K562 (cell line): ENCODE results near the gene DYNLT4. TPM values are rescaled to one million over a fixed set of nuclear protein-coding genes. Genes with fewer than 3 reads are reported as not detected.

Experiments
- CREM ChIP-seq: IDR thresholded peaks from 2 replicates; pipeline ENCODE4 v1.6.1; 2014; ENCODE audit warnings: antibody characterized with exemption, low read depth
- HOXB6 ChIP-seq: fragments of 250-450 bp; sonication (Bioruptor Pico); IDR thresholded peaks from 2 replicates; pipeline ENCODE4 v1.5.1; 2022; ENCODE audit warnings: mild to moderate bottlenecking, borderline replicate concordance
- KLF13 ChIP-seq: fragments of 450-650 bp; IDR thresholded peaks from 2 replicates; pipeline ENCODE4 v1.6.1; 2016; ENCODE audit warnings: missing genetic modification characterization, low read depth, mild to moderate bottlenecking, missing compliant biosample characterization, moderate library complexity, borderline replicate concordance
- NR1H2 ChIP-seq: sonication (generic); formaldehyde crosslinking; IDR thresholded peaks from 2 replicates; pipeline ENCODE4 v1.4.0; 2020; ENCODE audit warnings: mild to moderate bottlenecking, missing genetic modification reagents
- POLR2H ChIP-seq: IDR thresholded peaks from 2 replicates; pipeline ENCODE4 v1.6.1; 2016; ENCODE audit warnings: missing genetic modification characterization, low read depth, mild to moderate bottlenecking, control low read depth, missing compliant biosample characterization, moderate library complexity
- PURB ChIP-seq: sonication (generic); formaldehyde crosslinking; IDR thresholded peaks from 2 replicates; pipeline ENCODE4 v1.9.0; 2021; ENCODE audit warnings: low read depth, mild to moderate bottlenecking, missing genetic modification reagents
- RAD21 ChIP-seq, 2 experiments: fragments of 250-450 bp in 1 of 2; fragments of 450-650 bp in 1 of 2; sonication (Bioruptor Pico) in 1 of 2; formaldehyde crosslinking in 1 of 2; IDR thresholded peaks in 1 of 2; conservative IDR thresholded peaks in 1 of 2; 2 replicates each; pipeline versions ENCODE4 v1.4.0 to v1.8.0; 2020 to 2022; ENCODE audit warnings: mild to moderate bottlenecking in 2 of 2, moderate library complexity in 1 of 2
- RBM14 ChIP-seq: fragments of 200-400 bp; formaldehyde crosslinking; IDR thresholded peaks from 2 replicates; pipeline ENCODE4 v1.6.1; 2018; ENCODE audit warnings: low read depth, mild to moderate bottlenecking, low read length, moderate library complexity, borderline replicate concordance; ENCODE audit not compliant: insufficient read depth
- ZNF140 ChIP-seq: fragments of 250-450 bp; sonication (Bioruptor Pico); IDR thresholded peaks from 2 replicates; pipeline ENCODE4 v1.8.0; 2021; ENCODE audit warnings: moderate library complexity, mild to moderate bottlenecking, inconsistent platforms
- ZNF3 ChIP-seq: fragments of 250-450 bp; sonication (Bioruptor Pico); IDR thresholded peaks from 2 replicates; pipeline ENCODE4 v1.5.0; 2021; ENCODE audit warnings: mild to moderate bottlenecking, moderate library complexity
- ZNF316 ChIP-seq: fragments of 450-650 bp; IDR thresholded peaks from 2 replicates; pipeline ENCODE4 v1.6.1; 2016
- ZNF589 ChIP-seq: fragments of 200-800 bp; sonication (Bioruptor generic); IDR thresholded peaks from 2 replicates; pipeline ENCODE4 v1.6.1; 2016; ENCODE audit warnings: low read depth, missing genetic modification characterization, missing compliant biosample characterization
- polyA plus RNA-seq, 8 experiments: library from polyadenylated mRNA; depleted of rRNA in 4 of 8; stranded (reverse) in 5 of 8; unstranded in 3 of 8; fragments of >200 nt; fragmentation: Nextera tagmentation in 2 of 8; fragmentation: Illumina TruSeq in 1 of 8; extraction: Ambion mirVana in 2 of 8; extraction: Trizol in 1 of 8; gene quantifications; 2 replicates each; pipeline versions ENCODE4 v1.2.1 to v1.2.3, GENCODE V29; 2011 to 2014; ENCODE audit warnings: inconsistent platforms in 1 of 8, missing spikeins in 1 of 8
- total RNA-seq, 7 experiments: library from RNA; depleted of rRNA in 6 of 7; stranded (reverse); fragments of >200 nt in 6 of 7; fragmentation: Illumina TruSeq in 2 of 7; extraction: Trizol in 2 of 7; gene quantifications; 2 replicates each; pipeline versions ENCODE4 v1.2.1 to v1.2.3, GENCODE V29; 2011 to 2021; ENCODE audit warnings: low replicate concordance in 1 of 7
- TF ChIP-seq, protein P1 (sequence below): fragments of 250-450 bp; sonication (Bioruptor Pico); IDR thresholded peaks from 2 replicates; pipeline ENCODE4 v1.4.0; 2020; ENCODE audit warnings: mild to moderate bottlenecking
- TF ChIP-seq, protein P2 (sequence below): fragments of 200-800 bp; sonication (Bioruptor generic); IDR thresholded peaks from 2 replicates; pipeline ENCODE4 v1.6.1; 2017; ENCODE audit warnings: missing genetic modification characterization, missing compliant biosample characterization
- TF ChIP-seq, protein P3 (sequence below): IDR thresholded peaks from 2 replicates; pipeline ENCODE4 v1.6.1; 2011; ENCODE audit warnings: borderline replicate concordance, low read depth, mild to moderate bottlenecking, moderate library complexity, low read length; ENCODE audit not compliant: insufficient read depth, poor library complexity, severe bottlenecking
- TF ChIP-seq, protein P4 (sequence below): fragments of 450-650 bp; IDR thresholded peaks from 2 replicates; pipeline ENCODE4 v1.6.1; 2017; ENCODE audit warnings: antibody characterized with exemption, mild to moderate bottlenecking

The DYNLT4 gene
- total and polyA plus RNA-seq, 9 of the 15 experiments (the other 6 are each of a cell fraction or from before 2014, with no cell fraction given) = 0.29 to 0.73 TPM; not detected in 7

DNA sequence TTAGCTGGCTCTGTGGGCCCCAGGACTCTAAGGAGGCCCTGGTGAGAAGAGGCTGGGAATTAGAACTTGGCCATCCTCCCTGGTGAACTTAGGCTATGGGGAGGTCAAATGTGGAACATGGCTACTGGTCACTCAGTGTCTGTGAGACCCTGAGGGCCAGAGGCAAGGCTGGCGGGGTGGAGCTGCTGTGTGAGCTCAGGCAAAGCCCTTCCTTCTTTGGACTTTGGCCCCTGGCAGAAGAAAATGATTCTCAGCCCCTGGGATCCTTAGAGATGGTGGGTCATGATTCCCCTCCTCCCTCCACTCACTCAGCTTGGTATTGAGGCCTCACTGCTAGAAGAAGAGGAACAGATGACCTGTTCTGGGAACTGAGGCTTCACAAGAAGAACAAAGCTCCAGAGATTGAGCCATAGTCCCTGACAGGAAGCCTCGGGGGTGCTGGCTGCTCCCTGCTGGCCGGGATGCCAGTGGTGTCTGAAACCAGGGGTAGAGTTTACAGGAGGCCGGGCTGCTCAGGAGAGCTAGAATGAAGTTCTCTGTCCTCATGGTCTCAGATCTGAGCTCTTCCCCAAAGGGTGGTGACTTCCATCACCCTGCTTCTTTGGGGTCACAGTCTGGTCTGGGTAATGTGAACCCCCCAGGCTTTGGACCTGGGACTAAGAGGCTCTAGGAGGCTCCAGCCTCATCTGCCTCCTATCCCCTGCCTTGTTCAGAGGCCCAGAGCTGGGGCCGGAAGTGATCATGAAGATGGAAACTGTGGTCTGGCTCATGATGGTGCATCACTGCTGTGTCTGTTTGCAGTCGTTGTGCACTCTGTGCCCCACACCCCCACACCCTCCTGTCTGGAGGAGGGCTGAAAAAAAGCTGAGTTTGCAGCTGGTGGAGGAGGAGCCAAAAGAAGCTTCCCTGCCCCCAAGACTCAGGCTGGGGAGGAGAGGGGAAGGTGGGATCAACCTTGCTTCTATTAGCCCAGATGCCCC lies 2.1 kb upstream of the DYNLT4 start (continued):
- TF ChIP-seq ZNF140 = no peak
- TF ChIP-seq, protein P1, sequence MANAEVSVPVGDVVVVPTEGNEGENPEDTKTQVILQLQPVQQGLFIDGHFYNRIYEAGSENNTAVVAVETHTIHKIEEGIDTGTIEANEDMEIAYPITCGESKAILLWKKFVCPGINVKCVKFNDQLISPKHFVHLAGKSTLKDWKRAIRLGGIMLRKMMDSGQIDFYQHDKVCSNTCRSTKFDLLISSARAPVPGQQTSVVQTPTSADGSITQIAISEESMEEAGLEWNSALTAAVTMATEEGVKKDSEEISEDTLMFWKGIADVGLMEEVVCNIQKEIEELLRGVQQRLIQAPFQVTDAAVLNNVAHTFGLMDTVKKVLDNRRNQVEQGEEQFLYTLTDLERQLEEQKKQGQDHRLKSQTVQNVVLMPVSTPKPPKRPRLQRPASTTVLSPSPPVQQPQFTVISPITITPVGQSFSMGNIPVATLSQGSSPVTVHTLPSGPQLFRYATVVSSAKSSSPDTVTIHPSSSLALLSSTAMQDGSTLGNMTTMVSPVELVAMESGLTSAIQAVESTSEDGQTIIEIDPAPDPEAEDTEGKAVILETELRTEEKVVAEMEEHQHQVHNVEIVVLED (CRISPR knock-in tag) = no peak
- TF ChIP-seq, protein P2, sequence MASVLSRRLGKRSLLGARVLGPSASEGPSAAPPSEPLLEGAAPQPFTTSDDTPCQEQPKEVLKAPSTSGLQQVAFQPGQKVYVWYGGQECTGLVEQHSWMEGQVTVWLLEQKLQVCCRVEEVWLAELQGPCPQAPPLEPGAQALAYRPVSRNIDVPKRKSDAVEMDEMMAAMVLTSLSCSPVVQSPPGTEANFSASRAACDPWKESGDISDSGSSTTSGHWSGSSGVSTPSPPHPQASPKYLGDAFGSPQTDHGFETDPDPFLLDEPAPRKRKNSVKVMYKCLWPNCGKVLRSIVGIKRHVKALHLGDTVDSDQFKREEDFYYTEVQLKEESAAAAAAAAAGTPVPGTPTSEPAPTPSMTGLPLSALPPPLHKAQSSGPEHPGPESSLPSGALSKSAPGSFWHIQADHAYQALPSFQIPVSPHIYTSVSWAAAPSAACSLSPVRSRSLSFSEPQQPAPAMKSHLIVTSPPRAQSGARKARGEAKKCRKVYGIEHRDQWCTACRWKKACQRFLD = peak; percentile 60
- TF ChIP-seq POLR2H (tag) = no peak
- TF ChIP-seq, protein P3, sequence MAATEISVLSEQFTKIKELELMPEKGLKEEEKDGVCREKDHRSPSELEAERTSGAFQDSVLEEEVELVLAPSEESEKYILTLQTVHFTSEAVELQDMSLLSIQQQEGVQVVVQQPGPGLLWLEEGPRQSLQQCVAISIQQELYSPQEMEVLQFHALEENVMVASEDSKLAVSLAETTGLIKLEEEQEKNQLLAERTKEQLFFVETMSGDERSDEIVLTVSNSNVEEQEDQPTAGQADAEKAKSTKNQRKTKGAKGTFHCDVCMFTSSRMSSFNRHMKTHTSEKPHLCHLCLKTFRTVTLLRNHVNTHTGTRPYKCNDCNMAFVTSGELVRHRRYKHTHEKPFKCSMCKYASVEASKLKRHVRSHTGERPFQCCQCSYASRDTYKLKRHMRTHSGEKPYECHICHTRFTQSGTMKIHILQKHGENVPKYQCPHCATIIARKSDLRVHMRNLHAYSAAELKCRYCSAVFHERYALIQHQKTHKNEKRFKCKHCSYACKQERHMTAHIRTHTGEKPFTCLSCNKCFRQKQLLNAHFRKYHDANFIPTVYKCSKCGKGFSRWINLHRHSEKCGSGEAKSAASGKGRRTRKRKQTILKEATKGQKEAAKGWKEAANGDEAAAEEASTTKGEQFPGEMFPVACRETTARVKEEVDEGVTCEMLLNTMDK = no peak
- TF ChIP-seq CREM = 0 out of 2 replicates have a peak, but pooled peaks have one; percentile 36
- no peak for TF ChIP-seq HOXB6
- TF ChIP-seq ZNF3 = no peak
- no peak for TF ChIP-seq PURB (CRISPR knock-in tag)
- TF ChIP-seq ZNF589 = no peak
- TF ChIP-seq ZNF316 = peak; percentile 96
- TF ChIP-seq NR1H2 (CRISPR knock-in tag) = no peak
- no peak for TF ChIP-seq KLF13 (tag)
- no peak; a peak in 1 of 4 replicates for TF ChIP-seq RAD21 (CRISPR knock-in tag; conservative IDR thresholded peaks at IDR 0.05 in 1 of 2, IDR thresholded peaks at IDR 0.05 in 1 of 2)
- no peak for TF ChIP-seq RBM14
- TF ChIP-seq, protein P4, sequence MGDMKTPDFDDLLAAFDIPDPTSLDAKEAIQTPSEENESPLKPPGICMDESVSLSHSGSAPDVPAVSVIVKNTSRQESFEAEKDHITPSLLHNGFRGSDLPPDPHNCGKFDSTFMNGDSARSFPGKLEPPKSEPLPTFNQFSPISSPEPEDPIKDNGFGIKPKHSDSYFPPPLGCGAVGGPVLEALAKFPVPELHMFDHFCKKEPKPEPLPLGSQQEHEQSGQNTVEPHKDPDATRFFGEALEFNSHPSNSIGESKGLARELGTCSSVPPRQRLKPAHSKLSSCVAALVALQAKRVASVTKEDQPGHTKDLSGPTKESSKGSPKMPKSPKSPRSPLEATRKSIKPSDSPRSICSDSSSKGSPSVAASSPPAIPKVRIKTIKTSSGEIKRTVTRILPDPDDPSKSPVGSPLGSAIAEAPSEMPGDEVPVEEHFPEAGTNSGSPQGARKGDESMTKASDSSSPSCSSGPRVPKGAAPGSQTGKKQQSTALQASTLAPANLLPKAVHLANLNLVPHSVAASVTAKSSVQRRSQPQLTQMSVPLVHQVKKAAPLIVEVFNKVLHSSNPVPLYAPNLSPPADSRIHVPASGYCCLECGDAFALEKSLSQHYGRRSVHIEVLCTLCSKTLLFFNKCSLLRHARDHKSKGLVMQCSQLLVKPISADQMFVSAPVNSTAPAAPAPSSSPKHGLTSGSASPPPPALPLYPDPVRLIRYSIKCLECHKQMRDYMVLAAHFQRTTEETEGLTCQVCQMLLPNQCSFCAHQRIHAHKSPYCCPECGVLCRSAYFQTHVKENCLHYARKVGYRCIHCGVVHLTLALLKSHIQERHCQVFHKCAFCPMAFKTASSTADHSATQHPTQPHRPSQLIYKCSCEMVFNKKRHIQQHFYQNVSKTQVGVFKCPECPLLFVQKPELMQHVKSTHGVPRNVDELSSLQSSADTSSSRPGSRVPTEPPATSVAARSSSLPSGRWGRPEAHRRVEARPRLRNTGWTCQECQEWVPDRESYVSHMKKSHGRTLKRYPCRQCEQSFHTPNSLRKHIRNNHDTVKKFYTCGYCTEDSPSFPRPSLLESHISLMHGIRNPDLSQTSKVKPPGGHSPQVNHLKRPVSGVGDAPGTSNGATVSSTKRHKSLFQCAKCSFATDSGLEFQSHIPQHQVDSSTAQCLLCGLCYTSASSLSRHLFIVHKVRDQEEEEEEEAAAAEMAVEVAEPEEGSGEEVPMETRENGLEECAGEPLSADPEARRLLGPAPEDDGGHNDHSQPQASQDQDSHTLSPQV = peak; percentile 66
